ENCODE results near the gene DHFR. TPM values are rescaled to one million over a fixed set of nuclear protein-coding genes. Genes with fewer than 3 reads are reported as not detected.

Gene DHFR
- 100 to 1,000 TPM in 1 of 2 experiments, 10 to 100 TPM in 1; 96.2 to 102 TPM for total RNA-seq

- peak; percentile 94 for DNase-seq
- peaks cover 41% of the 10 kb centered on the region for H3K36me3 Mint-ChIP-seq (ENCODE audit: low read depth)
Measured at GRCh38 chr5:80654391-80655230, at the start of gene DHFR, which contains the start of gene MSH3. Gene DHFR, minus strand, starts transcription at chr5:80654983. Its CDS starts 494 bp downstream, at chr5:80654489. Gene MSH3, plus strand, starts transcription at chr5:80654652. Its CDS starts 76 bp downstream, at chr5:80654728.

GRCh38 chr5:80704221-80704620 is 49.4 kb upstream of the DHFR start:
- no peak for ATAC-seq
- no peaks in the 10 kb centered on the region for H3K27me3 Mint-ChIP-seq (ENCODE audit: low read depth)
- peaks cover 23% of the 10 kb centered on the region for H3K4me1 Mint-ChIP-seq (ENCODE audit: low read depth)
- no peak overlapping the region for H3K4me3 Mint-ChIP-seq
- no peaks in the 10 kb centered on the region for H3K9me3 Mint-ChIP-seq (ENCODE audit: insufficient read depth)
- H3K27ac Mint-ChIP-seq, result peak overlapping the region; percentile 36
- H3K36me3 Mint-ChIP-seq (ENCODE audit: low read depth), result peaks cover 25% of the 10 kb centered on the region
- POLR2A ChIA-PET, result no interaction called here
- no peak for DNase-seq
- CTCF ChIA-PET, result interaction anchor here (1.4 kb wide), 1 partner anchor 17 kb away, joined by 5 read pairs; no protein-coding TSS in a partner anchor

More at GRCh38 chr5:80654391-80655230, at the start of gene DHFR, which contains the start of gene MSH3:
- Mint-ChIP-seq H3K4me3 (peak within 1 kb of the TSS; percentile 83), H3K27ac (peak within 1 kb of the TSS; percentile 95), H3K27me3 (ENCODE audit: low read depth) (no peaks in the 10 kb centered on the region), H3K4me1 (ENCODE audit: low read depth) (peaks cover 31% of the 10 kb centered on the region), H3K9me3 (ENCODE audit: insufficient read depth) (no peaks in the 10 kb centered on the region)
- POLR2A ChIA-PET, result interaction anchor here (0.6 to 3.6 kb wide), 4 partner anchors 13 to 305 kb away, joined by 3 to 22 read pairs (median 4); partner anchors contain the start of gene RASGRF2
- CTCF ChIA-PET, result interaction anchor here (1.4 to 2.9 kb wide), 4 partner anchors 13 to 102 kb away, joined by 3 to 36 read pairs (median 6); no protein-coding TSS in a partner anchor
- peak; percentile 63 for ATAC-seq

- no peaks in the 10 kb centered on the region for H3K9me3 Mint-ChIP-seq (ENCODE audit: insufficient read depth)
- ATAC-seq, result no peak
- ChIA-PET CTCF (interaction anchor here (1.4 to 1.7 kb wide), 3 partner anchors 8 to 16 kb away, joined by 4 to 5 read pairs (median 4); no protein-coding TSS in a partner anchor), POLR2A (no interaction called here)
- H3K27me3 Mint-ChIP-seq (ENCODE audit: low read depth), result no peaks in the 10 kb centered on the region
- no peak overlapping the region for H3K27ac Mint-ChIP-seq
- no peak overlapping the region for H3K4me3 Mint-ChIP-seq
- peaks cover 23% of the 10 kb centered on the region for H3K4me1 Mint-ChIP-seq (ENCODE audit: low read depth)
- no peak for DNase-seq
- peaks cover 25% of the 10 kb centered on the region for H3K36me3 Mint-ChIP-seq (ENCODE audit: low read depth)
Measured at GRCh38 chr5:80703747-80704146, 49.0 kb upstream of the DHFR start.

GRCh38 chr5:80703291-80703690 is 48.5 kb upstream of the DHFR start:
- DNase-seq, result no peak
- Mint-ChIP-seq H3K9me3 (ENCODE audit: insufficient read depth) (no peaks in the 10 kb centered on the region), H3K36me3 (ENCODE audit: low read depth) (peaks cover 27% of the 10 kb centered on the region), H3K4me3 (no peak overlapping the region), H3K27me3 (ENCODE audit: low read depth) (no peaks in the 10 kb centered on the region), H3K27ac (no peak overlapping the region), H3K4me1 (ENCODE audit: low read depth) (peaks cover 23% of the 10 kb centered on the region)
- no peak for ATAC-seq
- ChIA-PET POLR2A (no interaction called here), CTCF (interaction anchor here (1.1 to 1.7 kb wide), 3 partner anchors 8 to 405 kb away, joined by 3 to 4 read pairs (median 4); no protein-coding TSS in a partner anchor)

- Mint-ChIP-seq H3K27me3 (ENCODE audit: low read depth) (no peaks in the 10 kb centered on the region), H3K9me3 (ENCODE audit: insufficient read depth) (no peaks in the 10 kb centered on the region), H3K27ac (no peak overlapping the region), H3K4me1 (ENCODE audit: low read depth) (peaks cover 23% of the 10 kb centered on the region), H3K36me3 (ENCODE audit: low read depth) (peaks cover 29% of the 10 kb centered on the region), H3K4me3 (no peak overlapping the region)
- ATAC-seq (no peak), DNase-seq (no peak)
- CTCF ChIA-PET, result no interaction called here
- POLR2A ChIA-PET, result no interaction called here
Measured at GRCh38 chr5:80701597-80701996, 46.8 kb upstream of the DHFR start.

GRCh38 chr5:80698369-80698768 is 43.6 kb upstream of the DHFR start:
- POLR2A ChIA-PET, result no interaction called here
- CTCF ChIA-PET, result no interaction called here
- Mint-ChIP-seq H3K27me3 (ENCODE audit: low read depth) (no peaks in the 10 kb centered on the region), H3K27ac (no peak overlapping the region), H3K9me3 (ENCODE audit: insufficient read depth) (no peaks in the 10 kb centered on the region), H3K36me3 (ENCODE audit: low read depth) (peaks cover 27% of the 10 kb centered on the region), H3K4me3 (no peak overlapping the region), H3K4me1 (ENCODE audit: low read depth) (peaks cover 26% of the 10 kb centered on the region)
- DNase-seq, result no peak
- ATAC-seq, result no peak

- no peak for ATAC-seq
- Mint-ChIP-seq H3K27me3 (ENCODE audit: low read depth) (no peaks in the 10 kb centered on the region), H3K36me3 (ENCODE audit: low read depth) (peaks cover 25% of the 10 kb centered on the region), H3K4me1 (ENCODE audit: low read depth) (peaks cover 24% of the 10 kb centered on the region), H3K9me3 (ENCODE audit: insufficient read depth) (no peaks in the 10 kb centered on the region), H3K27ac (no peak overlapping the region), H3K4me3 (no peak overlapping the region)
- CTCF ChIA-PET, result interaction anchor here (0.9 to 1.5 kb wide), 3 partner anchors 10 to 498 kb away, joined by 3 to 6 read pairs (median 3); no protein-coding TSS in a partner anchor
- DNase-seq, result no peak
- POLR2A ChIA-PET, result no interaction called here
Measured at GRCh38 chr5:80697100-80697499, 42.3 kb upstream of the DHFR start.

- H3K9me3 Mint-ChIP-seq (ENCODE audit: insufficient read depth), result no peaks in the 10 kb centered on the region
- no peak overlapping the region for H3K4me3 Mint-ChIP-seq
- H3K27me3 Mint-ChIP-seq (ENCODE audit: low read depth), result no peaks in the 10 kb centered on the region
- no peak for DNase-seq
- no peak overlapping the region for H3K27ac Mint-ChIP-seq
- peaks cover 20% of the 10 kb centered on the region for H3K4me1 Mint-ChIP-seq (ENCODE audit: low read depth)
- ChIA-PET CTCF (interaction anchor here (0.9 to 1.5 kb wide), 3 partner anchors 9 to 499 kb away, joined by 3 to 6 read pairs (median 3); no protein-coding TSS in a partner anchor), POLR2A (no interaction called here)
- H3K36me3 Mint-ChIP-seq (ENCODE audit: low read depth), result peaks cover 20% of the 10 kb centered on the region
- ATAC-seq, result no peak
Measured at GRCh38 chr5:80696450-80696849, 41.7 kb upstream of the DHFR start.

- no peak for ATAC-seq
- H3K9me3 Mint-ChIP-seq (ENCODE audit: insufficient read depth), result no peaks in the 10 kb centered on the region
- DNase-seq, result no peak
- no peak overlapping the region for H3K4me3 Mint-ChIP-seq
- H3K27me3 Mint-ChIP-seq (ENCODE audit: low read depth), result no peaks in the 10 kb centered on the region
- peaks cover 18% of the 10 kb centered on the region for H3K4me1 Mint-ChIP-seq (ENCODE audit: low read depth)
- peaks cover 19% of the 10 kb centered on the region for H3K36me3 Mint-ChIP-seq (ENCODE audit: low read depth)
- ChIA-PET CTCF (no interaction called here), POLR2A (no interaction called here)
- H3K27ac Mint-ChIP-seq, result peak overlapping the region; percentile 57
Measured at GRCh38 chr5:80695666-80696065, 40.9 kb upstream of the DHFR start.

- H3K27me3 Mint-ChIP-seq (ENCODE audit: low read depth), result no peaks in the 10 kb centered on the region
- ChIA-PET POLR2A (interaction anchor here (0.6 kb wide), 1 partner anchor 404 kb away, joined by 3 read pairs; no protein-coding TSS in a partner anchor), CTCF (interaction anchor here (1.1 to 6.8 kb wide), 3 partner anchors 18 to 505 kb away, joined by 5 to 44 read pairs (median 9); no protein-coding TSS in a partner anchor)
- ATAC-seq (no peak), DNase-seq (no peak)
- H3K4me1 Mint-ChIP-seq (ENCODE audit: low read depth), result peaks cover 32% of the 10 kb centered on the region
- H3K27ac Mint-ChIP-seq, result no peak overlapping the region
- peaks cover 20% of the 10 kb centered on the region for H3K36me3 Mint-ChIP-seq (ENCODE audit: low read depth)
- no peak overlapping the region for H3K4me3 Mint-ChIP-seq
- no peaks in the 10 kb centered on the region for H3K9me3 Mint-ChIP-seq (ENCODE audit: insufficient read depth)
Measured at GRCh38 chr5:80689627-80690026, 34.8 kb upstream of the DHFR start.

- ChIA-PET CTCF (interaction anchor here (1.1 to 6.8 kb wide), 7 partner anchors 17 to 611 kb away, joined by 5 to 44 read pairs (median 9); no protein-coding TSS in a partner anchor), POLR2A (no interaction called here)
- peaks cover 29% of the 10 kb centered on the region for H3K4me1 Mint-ChIP-seq (ENCODE audit: low read depth)
- H3K9me3 Mint-ChIP-seq (ENCODE audit: insufficient read depth), result no peaks in the 10 kb centered on the region
- DNase-seq (no peak), ATAC-seq (no peak)
- H3K36me3 Mint-ChIP-seq (ENCODE audit: low read depth), result peaks cover 25% of the 10 kb centered on the region
- H3K27ac Mint-ChIP-seq, result no peak overlapping the region
- H3K27me3 Mint-ChIP-seq (ENCODE audit: low read depth), result no peaks in the 10 kb centered on the region
- no peak overlapping the region for H3K4me3 Mint-ChIP-seq
Measured at GRCh38 chr5:80688648-80689420, 34.1 kb upstream of the DHFR start.
